Adrenal gland (tissue), 5 donors: ENCODE data around the gene IMPG2.

Experiments
- CTCF ChIP-seq, 6 experiments: fragments of 450-650 bp in 4 of 6; fragments of 200-600 bp in 2 of 6; sonication (generic) in 1 of 6; IDR thresholded peaks; 1 replicate in 5 of 6; 2 replicates in 1 of 6; pipeline versions ENCODE4 v1.5.1 to v1.8.0; 2016 to 2021; ENCODE audit warnings: antibody characterized with exemption in 6 of 6, mild to moderate bottlenecking in 2 of 6, moderate library complexity in 1 of 6
- POLR2A ChIP-seq, 2 donors: fragments of 450-650 bp; IDR thresholded peaks; one replicate each; pipeline ENCODE4 v1.6.1; 2017; ENCODE audit warnings: antibody characterized with exemption in 2 of 2, mild to moderate bottlenecking in 2 of 2, moderate library complexity in 1 of 2
- donor health status: DM: no; HTN: no; CAD: no.

- TF ChIP-seq CTCF (IDR thresholded peaks at IDR 0.05) = no peak
- TF ChIP-seq POLR2A (IDR thresholded peaks at IDR 0.05) = no peak
Observed at GRCh38 chr3:101252307-101252706, 68.1 kb downstream of the IMPG2 start.
